COLO668 (cell line): ENCODE results near the gene EDN3.

Source experiments
- DNase-seq: peaks from one replicate; lab custom pipeline; 2025; ENCODE audit not compliant: unreplicated experiment; lab: John Stamatoyannopoulos, UW

EDN3 gene

DNA sequence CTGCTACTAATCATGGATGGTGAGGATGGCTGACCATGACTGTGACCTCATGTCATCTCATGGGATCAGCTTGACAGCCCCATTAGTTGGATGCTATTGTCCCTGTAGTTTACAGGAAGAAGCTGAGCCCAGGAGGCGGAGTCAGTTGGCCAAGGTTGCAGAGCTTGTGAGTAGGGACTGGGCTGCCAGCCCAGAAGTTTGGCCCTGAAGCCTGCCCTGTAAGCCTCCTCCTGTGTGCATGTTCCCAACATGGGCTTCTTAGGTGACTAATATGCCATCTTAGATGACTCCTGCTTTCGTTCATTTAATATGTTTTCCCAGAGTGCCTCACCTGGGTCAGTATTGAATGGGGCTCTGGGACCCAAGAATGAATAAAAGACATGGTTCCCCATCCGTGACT, 6.9 kb downstream of the EDN3 start:
- no peak for DNase-seq

DNA sequence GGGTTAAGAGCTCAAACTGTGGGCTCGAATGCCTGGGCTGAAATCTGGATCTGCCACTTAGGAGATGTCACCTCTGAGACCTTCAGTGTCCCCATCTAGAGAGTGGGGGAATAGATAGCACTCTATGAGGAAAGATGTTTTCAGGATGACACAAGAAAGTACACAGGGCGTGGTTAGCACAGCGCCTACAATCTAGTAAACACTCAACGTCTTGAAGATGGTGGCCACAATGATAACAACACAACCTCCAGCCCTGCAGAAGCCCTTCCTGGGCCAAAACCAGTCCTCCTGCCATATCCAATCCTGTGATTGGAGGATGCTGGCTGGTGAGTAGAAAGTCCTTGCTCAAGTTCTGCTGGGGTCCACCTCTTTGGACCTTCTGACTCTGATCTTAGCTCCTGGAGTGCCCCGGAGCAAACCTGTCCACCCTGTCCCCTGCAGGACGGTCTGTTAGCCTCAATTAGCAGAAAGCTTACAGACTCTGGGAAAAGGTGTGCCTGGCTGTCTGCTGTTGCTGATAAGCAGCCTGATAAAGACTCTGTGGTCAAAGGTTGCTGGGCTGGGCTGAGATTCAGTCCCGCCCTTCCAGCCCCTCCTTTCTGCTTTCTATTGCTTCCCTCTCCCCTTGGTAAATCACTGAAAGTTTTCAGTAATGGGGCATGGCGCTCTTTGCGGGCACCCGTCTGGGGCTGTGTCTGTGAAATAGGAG, 8.2 kb downstream of the EDN3 start:
- DNase-seq: no peak

DNA sequence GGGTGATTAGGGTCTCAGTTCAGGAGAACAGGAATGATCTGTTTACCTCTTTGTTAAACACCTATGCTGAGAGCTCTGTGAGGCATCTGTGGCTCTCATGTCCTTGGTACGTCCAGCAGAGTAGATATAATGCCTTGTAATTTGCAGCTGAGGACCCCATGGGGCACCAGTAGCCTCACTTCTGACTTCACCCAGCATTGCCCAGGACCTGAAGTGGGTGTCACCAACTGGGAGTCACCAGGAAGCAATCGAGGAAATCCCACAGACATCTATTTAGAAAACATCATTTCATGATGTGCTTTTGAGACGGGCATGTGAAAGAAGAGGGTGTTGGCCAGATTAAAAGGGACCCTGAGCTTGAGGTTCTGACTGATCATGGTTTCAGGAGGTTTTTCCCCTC, 8.8 kb downstream of the EDN3 start:
- DNase-seq: no peak

DNA sequence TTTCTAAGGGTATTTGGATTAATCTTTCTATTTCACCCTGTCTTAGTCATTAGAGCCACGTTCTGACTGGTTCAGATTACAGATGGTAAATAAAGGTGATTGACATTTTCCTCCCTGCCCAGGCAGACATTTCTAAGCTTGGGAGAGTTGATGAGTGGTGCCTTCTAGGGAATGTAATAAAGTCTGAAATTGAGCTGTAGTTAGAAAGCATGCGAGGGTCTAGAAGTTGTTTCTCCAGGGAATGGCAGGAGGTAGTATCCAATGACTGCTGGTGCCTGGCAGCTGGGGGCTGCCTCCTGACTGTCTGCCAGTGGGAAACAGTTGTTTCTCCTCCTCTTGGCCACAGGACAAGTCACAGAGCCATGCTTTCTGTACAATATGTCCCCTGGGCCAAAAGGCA, 14.6 kb downstream of the EDN3 start:
- no peak for DNase-seq

DNA sequence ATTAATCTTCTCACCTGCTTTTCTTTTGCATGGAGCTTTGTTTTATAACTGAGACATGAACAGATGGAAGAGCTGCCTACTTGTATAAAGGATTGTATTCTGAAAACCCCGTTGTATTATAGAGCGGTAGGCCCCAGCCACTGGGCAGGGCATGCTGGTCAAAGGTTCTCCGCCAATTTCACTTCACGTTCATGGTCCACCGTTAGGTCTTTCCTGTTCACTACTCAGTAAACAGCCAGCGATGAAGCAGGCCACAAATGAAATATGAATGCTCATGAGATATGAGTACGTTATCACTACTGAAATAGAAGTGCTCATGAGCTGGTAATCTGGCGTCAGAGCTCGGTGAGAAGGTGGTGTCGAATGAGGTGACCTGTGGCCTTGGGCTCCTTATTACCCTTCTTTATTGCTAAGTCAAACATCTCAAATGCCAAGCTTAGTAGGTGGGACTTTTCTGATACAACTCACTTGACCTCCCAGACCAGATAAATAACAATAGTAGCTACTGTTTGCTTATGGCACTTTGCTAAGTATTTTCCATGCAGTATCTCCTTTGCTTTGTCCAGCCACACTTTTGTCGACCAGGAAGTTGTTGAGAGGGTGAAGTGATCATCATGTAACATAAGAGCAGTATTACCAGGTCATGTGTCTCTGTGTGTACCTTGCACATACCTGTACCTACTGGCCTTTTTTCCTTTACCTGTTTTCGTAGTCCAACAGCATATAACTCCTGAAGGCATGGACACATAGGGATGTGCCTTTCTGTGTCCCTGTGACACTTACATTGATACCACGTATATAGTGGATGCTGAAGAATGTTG, 16.7 kb downstream of the EDN3 start:
- DNase-seq: no peak

DNA sequence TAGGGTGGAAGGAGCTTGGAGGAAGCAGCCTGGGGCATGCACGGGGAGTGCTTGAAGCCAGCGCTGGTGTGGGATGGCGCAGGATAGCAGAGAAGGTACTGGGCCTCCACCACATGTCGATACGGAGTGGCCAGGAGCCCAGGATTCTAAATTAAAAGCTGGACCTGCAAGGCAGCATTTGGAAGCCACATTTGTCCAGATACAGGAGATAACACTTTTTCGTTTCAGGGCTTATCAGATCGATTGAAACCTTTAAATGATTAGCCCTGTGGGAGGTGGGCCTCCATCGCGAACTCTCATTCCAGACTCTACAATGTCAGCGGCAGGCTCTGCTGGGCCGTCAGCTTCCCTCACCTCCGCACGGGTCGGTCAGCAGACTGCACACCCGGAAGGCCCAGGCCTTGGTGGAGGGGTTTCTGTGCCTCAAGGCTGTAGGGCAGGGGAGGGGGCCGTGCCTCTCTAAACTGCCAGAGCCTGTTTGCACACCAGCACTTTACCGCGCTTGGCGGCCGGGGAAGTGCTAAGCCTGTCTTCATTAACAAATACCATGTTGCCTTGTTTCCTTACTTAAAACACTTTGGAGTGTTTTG, 17.9 kb downstream of the EDN3 start:
- DNase-seq: no peak

DNA sequence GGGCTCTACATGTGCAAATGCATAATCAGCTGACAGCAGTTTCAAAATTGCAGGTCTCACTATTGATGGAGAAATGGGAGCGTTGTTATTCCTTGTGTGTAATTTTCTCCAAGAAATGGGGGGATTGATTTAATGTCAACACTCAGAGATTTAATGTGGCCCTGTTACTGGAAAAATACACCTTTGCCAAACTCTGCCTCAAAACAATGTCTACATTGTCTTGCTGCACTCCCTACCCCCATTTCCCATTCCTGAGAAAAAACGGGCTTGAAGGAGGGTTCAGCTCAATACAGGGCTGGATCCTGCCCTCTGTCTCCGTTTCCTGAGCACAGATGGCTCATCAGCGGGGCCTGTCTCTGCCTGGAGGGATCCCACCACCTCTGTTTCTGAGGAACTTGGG, 18.4 kb downstream of the EDN3 start:
- no peak for DNase-seq

DNA sequence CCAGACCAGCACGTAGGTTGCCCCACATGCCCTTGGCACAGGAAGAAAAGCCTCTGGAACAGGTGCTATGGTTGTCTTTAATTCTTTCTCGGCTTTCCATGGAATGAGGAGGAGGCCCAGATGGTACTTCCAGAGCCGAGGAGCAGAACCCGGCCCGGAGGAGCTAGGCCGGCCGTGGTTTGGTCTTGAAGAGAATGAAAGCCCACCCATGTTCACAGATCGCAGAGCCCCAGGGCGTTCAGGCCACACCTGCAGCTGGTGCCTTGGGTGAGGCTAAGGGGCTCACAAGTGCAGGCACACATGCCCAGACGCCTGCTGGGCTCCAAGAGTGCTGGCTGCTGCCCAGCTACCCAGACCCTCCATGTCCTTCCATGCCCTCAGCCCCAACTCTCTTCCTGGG, 20.0 kb downstream of the EDN3 start:
- no peak for DNase-seq

DNA sequence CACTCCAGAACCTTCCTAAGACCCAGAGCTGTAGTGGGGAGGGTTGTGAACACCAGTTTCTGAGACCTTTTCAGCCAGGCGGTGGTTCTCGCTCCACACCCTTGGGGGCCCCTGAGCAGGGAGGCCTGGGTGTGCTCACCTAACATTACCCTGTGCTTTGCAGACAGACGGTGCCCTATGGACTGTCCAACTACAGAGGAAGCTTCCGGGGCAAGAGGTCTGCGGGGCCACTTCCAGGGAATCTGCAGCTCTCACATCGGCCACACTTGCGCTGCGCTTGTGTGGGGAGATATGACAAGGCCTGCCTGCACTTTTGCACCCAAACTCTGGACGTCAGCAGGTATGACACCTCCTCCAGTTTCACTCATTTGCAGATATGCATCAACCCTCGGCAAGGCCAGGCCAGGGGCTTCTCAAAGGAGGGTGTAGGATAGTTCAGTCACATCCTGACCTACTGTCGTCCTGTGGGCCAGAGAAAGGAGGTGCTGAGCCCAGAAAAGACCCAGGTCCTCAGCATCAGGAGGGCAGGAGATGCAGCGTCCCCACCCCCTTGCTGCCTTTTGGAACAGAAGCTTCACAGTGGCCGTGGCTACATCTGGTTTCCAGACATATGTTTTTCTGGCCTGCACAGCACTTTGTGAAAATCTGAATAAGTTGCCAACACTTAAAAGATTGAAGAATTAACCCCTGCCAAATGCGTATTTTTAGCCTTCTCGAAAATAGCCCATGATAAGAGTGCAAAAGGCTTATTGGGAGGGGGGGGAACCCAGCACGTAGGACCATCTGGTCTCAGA, 20.6 kb downstream of the EDN3 start:
- DNase-seq: no peak

DNA sequence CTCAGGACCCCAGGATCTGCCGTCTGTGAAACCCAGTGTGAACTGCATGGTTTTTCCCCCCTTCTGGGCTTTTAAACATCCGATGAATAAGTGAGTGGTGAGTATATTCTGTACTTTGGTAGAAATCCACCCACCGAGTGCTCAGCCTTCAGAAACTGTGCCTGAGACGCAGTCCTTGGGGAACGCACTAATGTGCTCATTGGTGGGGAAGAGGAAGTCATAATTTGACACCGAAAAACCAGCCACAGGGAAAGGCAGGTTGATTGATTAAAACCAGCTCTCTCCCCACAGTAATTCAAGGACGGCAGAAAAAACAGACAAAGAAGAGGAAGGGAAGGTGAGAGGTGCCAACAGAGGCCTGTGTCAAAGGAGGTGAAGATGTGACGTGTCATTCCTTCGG, 21.7 kb downstream of the EDN3 start:
- DNase-seq: no peak

DNA sequence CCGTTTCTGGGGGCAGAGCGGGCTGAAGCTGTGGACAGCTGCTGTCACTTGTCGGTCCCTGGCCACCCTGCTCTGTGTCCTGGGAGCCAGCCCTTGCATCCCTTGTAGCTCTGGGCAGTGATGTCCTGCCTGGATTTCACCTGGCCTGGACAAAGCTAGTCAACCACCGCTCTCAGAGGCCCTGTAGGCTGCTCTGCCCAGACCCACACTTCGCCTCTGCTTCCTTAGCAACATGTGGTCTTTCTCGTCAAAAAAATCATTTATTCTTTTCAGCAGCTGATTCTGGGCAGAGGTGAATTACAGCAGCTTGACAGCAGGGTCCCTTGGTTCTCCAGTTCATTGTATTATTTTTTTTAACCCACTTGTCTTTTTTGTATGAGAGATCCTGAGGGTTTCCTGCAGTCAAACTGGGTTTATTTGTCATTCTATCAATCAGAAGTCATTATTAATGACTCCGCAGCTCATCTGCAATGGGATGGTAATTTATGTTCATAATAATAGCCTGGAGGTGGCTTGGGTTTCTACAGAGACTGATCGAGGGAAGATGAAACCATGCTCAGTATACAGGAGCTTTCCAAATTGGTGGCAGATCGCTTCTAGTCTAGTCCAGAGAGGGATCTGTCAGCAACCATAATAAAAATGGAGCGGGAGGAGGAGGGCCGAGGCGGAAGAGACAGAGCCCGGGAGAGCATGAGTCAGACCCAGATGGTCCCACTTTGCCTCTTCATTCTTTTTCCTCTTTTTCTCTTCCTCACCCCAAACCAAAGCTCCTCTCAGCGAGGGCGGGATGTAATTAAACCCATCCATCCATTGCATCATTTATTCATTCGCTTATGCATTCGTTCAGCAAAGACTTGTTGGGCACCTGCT, 22.4 kb downstream of the EDN3 start:
- DNase-seq: no peak

DNA sequence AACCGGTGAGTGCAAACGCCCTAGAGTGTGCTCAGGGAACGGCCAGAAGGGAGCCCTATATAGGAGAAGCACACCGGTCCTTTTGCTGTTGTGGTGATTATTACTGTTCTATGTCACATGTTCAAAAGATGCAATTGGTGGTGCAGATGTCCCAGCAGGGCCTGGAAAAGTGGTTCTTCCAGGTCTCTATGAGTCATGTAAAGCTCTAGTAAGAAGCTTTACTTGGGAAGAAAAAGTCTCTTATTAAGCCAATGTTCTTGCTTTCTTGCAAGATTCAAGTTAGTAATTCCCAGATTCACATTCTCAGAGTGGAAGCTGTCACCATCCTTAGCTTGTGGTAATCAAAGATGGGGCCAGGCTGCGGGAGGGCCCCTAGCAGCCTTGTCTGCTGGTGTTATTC, 23.3 kb downstream of the EDN3 start:
- no peak for DNase-seq

DNA sequence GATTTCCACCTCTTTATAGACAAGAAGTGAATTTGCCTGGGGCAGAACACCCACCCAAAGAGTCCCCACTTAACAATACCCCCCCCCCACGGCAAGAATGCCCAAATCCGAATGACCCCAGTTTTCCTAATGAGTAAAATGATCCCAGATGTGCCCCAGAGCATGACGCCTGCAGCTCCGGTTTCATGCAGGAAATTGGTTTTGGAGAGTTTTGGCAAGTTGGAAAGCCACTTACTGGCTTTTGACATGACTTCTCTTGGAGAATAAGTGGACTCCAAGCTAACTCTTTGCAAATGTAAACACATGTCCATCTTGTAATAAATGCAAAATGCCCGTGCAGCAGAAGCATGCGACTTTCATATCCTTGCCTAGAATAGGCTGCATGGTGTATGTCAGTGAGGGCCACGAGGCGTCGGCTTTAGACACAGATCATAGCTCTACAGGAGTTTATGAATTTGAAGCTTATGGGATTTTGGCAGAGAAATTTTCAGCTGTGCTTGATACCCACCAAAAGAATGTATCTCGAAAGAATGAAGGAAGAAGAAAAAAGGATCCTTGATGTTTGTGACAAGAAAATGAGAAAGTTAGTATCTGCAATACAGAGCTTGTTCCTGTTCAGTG, 24.2 kb downstream of the EDN3 start:
- no peak for DNase-seq

DNA sequence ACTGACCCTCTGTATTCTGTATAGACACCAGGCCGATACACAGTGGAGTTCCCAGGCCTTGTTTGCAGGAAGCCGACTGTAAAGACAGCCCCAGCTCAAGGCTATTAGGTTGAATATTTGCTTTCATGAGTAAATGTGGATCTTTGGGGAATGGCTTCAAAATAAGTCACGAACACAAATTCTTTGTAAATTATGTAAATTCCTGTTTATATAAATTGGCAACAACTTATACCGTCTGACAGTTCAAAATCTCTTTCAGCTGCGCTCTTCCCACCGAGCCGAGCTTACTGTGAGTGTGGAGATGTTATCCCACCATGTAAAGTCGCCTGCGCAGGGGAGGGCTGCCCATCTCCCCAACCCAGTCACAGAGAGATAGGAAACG, 24.7 kb downstream of the EDN3 start:
- no peak for DNase-seq

DNA sequence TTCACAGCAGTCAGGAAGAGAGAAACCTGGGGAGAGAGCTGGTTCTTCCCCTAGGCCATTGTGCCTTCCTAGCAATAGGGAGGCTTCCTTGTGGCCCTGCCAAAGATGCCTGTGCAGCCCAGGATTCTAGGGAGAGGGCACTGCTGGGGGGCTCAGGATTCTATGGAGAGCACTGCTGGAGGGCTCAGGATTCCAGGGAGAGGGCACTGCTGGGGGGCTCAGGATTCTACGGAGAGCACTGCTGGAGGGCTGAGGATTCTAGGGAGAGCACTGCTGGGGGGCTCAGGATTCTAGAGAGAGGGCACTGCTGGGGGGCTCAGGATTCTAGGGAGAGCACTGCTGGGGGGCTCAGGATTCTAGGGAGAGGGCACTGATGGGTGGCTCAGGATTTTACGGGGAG, 25.8 kb downstream of the EDN3 start:
- no peak for DNase-seq

DNA sequence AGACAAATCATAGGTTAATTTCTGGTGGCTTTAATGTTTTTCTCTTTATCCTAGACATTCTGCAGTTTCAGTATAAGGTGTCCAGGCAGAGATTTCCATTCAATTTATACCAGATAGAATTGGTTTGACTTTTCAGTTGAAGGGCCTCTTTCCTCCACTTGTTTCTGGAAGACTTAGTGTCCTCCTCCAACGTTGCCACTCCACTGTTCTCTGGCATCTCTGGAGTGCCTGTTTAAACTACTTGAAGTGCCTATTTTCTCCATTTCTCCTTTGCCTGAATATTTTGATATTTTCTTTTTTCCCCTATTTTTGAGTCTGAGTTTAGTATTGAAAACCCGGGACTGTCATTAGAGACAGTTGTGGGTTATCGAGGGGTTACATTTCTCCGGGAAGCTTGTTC, 27.7 kb downstream of the EDN3 start:
- no peak for DNase-seq

DNA sequence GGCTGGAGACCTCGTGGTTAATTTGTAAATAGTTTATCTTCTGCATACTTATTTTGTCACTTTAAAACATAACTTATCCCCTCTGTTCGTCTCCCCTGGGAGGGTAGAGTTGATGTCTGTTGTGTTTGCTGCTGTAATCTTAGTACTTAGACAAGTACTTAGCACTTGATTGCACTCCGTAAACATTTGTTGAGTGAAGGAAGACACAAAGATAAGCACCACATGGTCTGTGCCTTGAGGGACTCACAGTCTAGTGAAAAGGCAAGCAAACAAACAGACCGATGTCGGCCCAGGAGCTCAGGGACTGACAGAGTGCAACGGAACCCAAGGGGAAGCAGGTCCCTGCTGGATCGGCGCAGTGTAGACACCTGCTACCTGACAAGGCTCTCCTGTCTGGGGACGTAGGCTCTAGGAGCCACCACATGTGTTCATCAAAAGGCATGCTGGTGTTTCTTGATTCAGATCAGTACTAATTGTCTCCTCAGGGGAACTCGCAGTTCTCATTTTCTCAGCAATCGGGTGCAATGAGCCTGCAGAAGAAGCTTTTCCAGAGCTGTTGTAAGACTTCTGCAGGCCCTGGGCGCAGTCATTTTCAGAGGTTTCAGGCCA, 31.4 kb downstream of the EDN3 start:
- DNase-seq: no peak

DNA sequence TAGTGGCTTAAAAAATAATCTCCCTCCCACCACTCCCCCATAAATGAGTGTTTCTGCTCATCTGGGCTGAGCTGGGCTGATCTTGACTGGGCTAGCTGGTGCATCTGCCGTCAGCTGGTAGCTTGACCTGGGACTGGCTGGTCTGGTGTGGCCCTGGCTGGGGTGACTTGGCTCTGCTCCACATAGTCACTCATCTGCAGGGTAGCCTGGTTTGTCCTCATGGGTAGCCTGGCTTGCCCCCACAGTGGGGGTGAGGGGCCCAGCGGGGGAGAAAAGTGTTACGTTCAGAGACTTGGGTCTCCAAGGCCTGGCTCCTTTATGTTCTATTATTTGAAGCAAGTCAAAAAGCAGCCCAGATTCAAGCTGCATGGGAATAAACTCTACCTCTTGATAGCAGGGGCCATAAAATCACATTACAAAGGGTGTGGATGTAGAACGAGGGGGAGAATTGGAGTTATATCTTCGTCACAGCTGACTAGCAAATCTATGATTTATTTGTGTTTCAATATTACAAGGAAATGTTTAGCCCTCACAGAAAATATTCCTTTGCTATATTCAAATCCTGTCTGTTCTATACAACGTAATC, 32.9 kb downstream of the EDN3 start:
- no peak for DNase-seq

DNA sequence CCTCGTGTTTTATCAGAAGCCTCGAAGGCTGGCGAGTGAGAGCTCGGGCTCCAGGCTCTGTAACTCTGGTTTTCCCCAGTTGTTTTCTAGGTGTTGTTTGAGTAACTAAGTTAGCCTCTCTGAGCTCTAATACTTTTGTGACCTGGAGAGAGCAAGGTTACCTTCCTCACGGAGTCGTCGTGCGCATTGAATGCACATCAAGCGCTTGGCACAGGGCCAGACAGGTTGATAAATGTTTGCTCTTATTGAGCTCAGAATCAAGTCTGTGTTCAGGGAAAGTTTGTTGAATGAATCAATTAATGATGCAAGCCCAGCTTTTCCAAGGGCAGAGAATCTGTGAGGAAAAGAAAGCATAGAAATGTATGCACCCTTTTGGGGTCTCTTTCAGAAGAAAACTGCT, 33.5 kb downstream of the EDN3 start:
- DNase-seq: no peak
